Glomerular visceral epithelial cell (primary cell): Measurements from ENCODE around the gene ZSCAN16.
"Not testable (repeated sequence)": the region's sequence is repeated elsewhere in the genome, so short reads cannot be mapped to it uniquely, and the experiment has no call there.

Experiments
- DNase-seq: peaks from one replicate; pipeline ENCODE4 v3.0.0-alpha.2; 2016; ENCODE audit errors: extremely low spot score

Gene ZSCAN16

DNA sequence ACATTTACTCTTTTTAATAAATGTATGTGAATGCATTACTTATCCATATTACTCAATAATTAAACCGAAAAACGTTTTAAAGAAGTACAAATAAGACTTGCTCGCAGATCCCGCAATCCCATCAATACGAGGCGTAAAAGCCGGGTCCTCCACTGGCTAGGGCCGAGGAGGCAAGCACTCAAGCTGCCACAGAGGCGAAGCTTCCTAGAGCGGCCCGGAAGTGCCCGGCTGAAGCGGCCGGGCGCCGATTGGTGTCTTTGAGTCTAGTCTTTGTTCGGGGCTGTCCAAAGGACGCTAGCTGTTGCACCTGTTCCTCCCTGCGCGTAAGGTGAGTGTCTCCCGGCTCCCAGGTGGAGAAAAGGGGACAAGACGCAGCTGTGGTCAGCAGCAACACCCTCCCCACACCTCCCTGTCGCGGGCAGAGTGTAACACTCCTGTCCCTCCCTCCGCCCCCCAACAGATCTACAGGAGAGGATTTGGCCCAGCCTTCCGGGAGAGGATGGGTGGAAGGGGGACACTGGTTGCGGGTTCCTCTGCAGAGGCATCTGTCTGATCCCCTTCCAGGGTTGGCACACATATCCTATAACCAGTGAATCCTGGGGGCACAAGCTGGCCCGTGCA lies at the start of gene ZSCAN16:
Gene ZSCAN16 (plus strand): TSS at position 260 of the 621 bp plus-strand sequence. CDS start 835 bp downstream, outside the sequence.
- DNase-seq = peak; percentile 85

DNA sequence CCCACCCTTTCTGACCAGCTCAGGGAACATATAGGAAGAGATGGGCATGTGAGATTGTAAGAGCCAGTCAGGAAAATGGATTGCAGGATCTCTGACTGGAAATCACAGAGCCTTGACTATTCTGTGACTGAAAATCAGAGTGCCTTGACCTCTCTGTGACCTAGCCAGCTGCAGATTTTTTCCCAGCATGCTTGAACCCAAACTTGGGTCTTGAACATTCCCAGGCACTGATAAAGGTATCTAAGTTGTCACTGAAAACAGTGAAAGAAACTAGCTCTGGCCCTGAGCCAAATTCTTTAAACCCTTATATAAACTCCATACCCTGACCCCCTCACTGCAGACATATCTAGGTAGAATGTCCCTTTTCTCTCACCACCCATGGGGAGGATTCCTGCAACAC lies 46.4 kb upstream of the ZSCAN16 start:
- no peak for DNase-seq

DNA sequence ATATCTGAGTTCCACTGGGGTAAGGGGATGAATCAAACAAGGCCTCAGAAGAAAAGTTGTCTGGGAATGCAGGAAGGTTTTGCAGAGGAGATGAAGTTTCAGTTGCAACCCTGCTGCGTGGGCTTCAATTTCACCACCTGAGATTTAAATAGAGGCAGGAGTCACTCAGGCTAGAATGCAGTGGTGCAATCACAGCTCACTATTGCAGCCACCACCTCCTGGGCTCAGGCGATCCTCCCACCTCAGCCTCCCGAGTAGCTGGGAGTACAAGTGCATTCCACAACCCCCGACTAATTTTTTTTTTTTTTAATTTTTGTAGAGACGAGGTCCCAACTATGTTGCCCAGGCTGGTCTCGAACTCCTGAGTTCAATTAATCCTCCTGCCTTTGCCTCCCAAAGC lies 45.6 kb upstream of the ZSCAN16 start:
- DNase-seq = no peak

DNA sequence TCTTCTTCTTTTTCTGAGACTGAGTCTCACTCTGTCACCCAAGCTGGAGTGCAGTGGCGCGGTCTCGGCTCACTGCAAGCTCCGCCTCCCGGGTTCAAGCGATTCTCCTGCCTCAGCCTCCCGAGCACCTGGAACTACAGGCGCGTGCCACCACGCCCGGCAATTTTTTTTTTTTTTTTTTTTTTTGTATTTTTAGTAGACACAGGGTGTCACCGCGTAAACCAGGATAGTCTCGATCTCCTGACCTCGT lies 44.1 kb upstream of the ZSCAN16 start, which contains the start of gene ZNF165:
Gene ZNF165 (plus strand): TSS at position 188 of the 250 bp plus-strand sequence. CDS start 4,913 bp downstream, outside the sequence.
- DNase-seq = not testable (repeated sequence)

DNA sequence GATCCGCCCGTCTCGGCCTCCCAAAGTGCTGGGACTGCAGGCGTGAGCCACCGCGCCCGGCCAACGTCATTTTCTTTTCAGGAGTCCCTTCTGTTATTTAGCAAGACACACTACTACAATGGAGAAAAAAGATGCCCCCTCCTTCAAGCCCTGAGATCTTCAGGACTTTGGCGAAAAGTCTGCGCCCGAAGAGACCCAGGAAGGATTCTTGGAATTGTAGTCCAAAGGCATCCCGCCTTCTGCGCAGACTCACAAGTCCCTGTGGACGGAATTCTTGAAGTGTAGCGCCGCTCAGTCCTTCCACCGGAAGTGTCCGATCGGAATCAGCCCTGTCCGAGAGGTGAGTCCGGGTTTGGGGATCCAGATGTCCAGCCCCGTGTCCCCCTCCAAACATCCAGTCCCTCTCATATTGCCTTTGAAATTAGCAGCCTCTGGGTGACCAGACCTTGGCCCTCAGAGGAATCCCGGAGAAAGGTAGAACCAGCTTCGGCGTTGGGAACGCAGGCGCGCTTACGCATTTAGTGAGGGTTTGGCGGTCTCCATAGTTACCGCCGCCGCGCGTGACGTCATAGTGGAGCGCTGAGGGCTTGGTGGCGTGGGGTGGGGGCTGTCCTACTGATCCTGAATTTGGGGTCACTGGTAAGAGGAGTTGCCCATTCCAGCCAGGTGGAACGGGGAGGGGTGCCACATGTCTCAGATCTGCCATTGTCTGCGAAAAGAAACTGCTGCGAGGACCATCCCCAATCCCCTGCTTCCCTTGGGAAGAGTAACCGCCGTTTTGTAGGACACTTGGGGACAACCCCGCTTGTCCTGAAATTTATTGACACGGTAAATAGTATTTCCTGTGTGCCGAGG lies 43.6 kb upstream of the ZSCAN16 start:
- DNase-seq = peak; percentile 94

DNA sequence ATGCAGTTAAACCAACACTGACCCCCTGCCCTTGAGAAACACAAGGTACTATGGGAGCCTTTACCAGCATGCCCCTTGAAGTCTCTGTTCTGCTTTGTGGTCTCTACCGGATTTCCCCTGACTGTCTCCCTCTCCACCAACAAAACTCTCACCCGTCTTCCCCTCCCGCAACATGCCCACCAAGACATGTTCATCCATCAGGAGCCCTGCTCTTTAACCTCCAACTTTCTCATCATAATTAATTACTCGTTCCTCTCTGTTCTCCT lies 43.0 kb upstream of the ZSCAN16 start:
- peak; percentile 11 for DNase-seq

DNA sequence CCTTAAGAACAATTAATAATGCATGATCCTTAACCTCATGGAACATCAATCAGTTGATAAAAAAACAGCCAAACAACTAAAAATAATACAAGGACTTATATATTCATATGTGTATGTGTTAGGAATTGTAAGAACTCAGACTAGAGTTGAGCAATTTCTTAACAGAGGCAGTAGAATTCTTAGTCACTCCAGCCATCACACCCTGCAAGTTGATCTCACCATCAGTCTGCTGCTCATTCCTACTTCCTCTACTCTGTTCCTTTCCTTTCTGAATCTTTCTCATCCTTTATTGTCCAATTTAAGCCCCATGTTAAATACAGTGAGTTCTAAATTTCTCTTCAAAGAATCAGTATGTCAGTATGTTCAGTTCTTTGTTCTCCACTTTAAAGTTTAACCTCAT lies 41.5 kb upstream of the ZSCAN16 start:
- DNase-seq = no peak

DNA sequence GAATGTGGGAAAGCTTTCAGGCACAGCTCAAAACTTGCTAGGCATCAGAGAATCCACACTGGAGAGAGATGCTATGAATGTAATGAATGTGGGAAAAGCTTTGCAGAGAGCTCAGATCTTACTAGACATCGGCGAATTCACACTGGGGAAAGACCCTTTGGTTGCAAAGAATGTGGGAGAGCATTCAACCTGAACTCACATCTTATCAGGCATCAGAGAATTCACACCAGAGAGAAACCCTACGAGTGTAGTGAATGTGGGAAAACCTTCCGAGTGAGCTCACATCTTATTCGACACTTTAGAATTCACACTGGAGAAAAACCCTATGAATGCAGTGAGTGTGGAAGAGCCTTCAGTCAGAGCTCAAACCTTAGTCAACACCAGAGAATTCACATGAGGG lies 35.4 kb upstream of the ZSCAN16 start:
- no peak for DNase-seq

DNA sequence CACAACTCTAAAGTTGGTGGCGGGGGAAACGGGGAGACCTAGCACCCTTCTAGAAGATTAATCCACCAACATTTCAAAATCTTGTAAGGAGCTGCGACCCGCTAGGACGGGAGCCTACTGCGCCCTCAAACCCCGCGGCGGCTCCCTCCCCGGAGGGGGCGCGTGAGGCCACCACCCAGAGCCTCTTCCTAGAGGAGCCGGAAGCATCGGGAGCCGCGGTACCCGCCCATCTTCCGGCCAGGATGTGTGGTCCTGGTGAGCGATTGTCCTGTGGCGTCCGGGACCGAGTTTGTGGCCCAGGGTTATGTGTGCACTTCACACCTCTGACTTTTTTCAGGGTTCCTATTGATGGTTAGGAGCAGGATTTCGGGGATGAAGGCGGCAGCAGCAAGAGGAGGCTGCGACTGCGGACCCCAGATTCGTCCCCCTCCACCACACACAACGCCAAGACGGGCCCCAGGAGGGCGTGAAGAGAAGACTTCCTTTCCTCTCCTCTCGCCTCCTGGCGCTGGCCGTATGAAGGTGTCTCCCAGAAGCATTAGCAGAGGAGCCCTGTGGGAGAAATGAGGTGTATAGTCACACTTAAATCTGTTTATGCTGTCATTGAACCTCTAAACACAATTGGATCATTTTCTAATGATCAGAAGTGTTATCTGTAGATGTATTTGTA lies 33.4 kb upstream of the ZSCAN16 start:
- no peak for DNase-seq

DNA sequence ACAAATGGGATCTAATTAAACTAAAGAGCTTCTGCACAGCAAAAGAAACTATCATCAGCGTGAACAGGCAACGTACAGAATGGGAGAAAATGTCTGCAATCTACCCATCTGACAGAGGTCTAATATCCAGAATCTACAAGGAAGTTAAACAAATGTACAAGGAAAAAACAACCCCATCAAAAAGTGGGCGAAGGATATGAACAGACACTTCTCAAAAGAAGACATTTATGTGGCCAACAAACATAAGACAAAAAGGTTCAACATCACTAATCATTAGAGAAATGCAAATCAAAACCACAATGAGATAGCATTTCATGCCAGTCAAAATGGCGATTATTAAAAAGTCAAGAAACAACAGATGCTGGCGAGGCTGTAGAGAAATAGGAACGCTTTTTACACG lies 22.2 kb upstream of the ZSCAN16 start:
- DNase-seq = not testable (repeated sequence)

DNA sequence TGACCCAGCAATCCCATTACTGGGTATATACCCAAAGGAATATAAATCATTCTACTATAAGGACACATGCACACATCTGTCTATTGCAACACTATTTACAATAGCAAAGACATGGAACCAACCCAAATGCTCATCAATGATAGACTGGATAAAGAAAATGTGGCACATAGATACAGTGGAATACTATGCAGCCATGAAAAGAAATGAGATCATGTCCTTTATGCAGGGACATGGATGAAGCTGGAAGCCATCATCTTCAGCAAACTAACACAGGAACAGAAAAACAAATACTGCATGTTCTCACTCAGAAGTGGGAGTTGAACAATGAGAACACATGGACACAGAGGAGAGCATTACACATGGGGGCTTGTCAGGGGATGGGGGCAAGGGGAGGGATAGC lies 21.7 kb upstream of the ZSCAN16 start:
- DNase-seq = not testable (repeated sequence)

DNA sequence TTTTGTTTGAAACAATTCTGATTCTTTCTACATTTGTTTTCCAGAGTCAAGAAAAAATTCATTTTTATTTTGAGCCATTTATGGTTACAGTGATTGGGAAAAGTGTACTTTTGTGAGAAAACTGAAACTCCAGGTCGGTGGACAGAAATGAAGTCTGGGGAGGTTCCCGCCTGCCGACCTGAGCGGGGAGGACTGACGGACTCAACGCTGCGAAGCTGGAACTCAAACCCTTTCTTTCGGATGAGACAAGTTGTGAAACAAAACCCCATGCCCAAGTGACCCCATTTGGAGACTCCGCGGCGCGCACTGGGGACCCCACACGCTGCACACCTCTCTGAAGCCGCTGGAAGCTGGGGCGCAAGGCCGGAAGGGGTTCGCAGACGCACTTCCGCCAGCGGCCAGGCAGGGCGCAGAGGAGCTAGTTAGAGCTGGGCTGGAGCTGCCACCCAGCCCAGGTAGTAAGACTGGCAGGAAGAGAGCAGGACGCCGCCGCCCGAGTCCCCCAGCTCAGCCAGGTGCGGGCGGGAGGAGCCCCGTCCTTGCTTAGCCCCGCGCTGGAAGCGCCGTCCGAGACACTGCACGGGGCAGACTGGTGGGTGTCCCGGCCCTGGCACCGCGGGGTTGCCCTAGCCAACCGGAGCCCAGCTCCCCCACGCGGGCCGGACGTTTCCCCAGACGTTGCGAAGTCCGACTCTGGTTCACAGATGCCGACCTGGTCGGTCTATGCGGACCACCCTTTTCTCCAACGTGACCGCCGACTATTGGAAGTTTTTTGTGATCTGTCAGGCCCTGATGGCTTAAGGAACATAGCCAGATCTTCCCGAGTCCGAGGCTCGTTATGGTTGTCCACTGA lies 19.8 kb upstream of the ZSCAN16 start:
- DNase-seq = peak; percentile 80

DNA sequence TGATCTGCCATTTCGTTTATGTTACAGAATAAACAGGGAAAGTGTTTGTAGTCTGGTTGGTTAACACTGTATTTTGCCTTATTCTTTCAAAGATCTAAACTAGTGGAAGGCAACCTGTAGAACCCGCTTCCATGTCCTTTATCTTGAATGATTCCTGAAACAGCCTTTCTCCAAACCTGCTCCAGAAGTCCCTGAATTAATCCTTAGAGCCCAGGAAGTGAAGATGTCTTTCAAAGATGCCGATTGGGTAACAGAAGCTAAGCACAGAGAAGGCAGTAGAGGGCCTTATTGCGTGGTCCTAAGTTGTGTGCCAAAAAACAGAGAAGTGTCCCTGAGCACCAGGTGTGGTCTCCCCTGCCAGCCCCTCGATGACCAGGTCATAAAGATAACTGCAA lies 19.2 kb upstream of the ZSCAN16 start:
- DNase-seq = peak; percentile 1

DNA sequence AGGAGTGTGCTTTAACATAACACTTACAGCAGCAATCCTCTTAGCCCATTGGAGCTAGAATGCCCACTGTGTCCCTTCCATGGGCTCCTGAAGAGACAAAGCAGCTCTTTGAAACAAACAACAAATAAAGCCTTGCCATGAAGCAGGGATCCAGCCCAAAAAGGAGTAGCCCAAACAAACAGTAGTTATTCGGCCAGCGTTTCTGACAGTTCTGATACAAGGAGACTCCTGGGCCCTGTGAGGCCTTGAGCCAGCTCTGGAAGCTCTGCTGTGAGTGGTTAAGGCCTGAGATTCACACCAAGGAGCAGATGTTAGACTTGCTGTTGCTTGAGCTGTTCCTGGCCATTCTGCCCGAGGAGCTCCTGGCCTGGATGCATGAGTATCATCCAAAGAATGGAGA lies 16.9 kb upstream of the ZSCAN16 start:
- DNase-seq = no peak

DNA sequence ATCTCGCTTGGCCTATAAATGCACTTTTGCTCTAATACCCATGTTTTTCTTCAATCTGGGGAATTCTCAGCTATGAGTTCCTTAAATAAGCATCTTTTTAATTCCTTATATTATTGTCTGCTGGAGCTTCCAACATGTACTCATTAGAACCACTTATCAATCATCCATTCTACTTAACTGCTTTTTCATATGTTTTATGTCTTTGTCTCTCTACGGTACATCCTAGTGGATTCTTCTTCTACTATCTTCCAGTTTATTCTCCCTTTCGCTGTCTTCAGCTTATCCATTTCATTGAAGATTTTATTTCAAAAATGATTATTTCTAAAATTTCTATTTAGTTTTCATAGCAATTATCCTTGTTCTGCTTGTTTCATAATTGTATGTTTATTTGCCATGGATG lies 12.4 kb upstream of the ZSCAN16 start:
- no peak for DNase-seq

DNA sequence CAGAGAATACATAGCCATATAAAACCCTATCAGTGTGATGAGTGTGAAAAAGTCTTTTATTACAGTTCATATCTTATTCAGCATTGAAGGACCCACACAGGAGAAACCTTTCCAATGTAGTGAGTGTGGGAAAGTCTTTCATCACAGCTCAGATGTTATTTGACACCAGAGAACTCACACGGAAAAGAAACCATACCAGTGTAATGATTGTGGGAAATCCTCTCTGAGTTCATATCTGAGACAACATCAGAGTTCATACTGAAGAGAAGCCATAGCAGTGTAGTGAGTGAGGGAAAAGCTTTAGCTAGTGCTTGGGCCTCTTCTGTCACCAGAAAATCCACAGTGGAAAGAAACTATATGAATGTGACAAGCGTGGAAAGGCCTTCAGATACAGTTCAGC lies 8.6 kb upstream of the ZSCAN16 start:
- DNase-seq = no peak

DNA sequence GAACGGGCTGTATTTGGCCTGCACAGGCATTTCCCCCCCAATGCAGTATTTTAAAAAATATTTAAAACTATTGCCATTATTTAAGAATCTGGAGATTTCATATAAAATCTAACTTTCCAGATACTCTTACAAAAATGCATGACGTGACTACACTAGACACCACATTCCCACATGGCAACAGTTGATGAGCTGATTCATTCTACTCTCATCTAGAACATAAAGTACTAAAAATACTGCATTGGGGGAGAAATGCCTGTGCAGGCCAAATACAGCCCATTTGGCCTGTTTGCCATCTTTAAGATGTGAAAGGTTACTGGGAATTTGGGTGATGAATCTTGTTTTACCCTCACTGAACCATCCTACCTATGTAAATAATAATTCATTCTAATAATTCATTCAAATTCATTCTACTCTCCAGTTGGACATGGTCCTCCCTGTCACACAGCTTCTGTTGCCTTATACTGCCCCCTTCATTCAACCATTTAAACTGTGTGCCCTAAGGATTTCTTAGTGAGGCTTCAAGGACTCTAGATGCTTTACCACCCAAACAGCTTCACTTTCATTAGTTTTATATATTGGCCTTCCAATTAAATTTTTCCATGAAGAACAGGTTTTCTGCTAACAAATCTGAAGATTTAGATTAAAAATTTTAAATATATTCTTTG lies 6.9 kb upstream of the ZSCAN16 start:
- DNase-seq = no peak

DNA sequence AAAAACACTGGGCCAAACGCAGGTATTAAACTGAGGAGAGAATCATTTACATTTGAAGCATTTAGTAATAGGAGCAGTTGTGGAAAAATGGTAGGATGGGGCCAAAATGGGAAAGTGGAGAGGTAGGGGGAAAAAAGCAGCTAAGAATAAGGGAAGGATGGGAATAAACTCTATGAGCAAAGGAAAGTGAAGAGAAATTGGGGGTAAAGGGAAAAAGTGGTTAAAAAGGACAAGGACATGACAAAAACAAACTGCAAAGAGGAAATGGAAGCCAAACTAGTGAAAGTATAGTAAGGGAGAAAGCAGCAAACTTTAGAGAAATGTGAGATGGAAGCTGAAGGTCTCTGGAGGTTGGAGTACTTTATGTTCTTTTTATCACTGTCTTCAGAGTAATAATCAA lies 6.2 kb upstream of the ZSCAN16 start:
- DNase-seq = no peak

DNA sequence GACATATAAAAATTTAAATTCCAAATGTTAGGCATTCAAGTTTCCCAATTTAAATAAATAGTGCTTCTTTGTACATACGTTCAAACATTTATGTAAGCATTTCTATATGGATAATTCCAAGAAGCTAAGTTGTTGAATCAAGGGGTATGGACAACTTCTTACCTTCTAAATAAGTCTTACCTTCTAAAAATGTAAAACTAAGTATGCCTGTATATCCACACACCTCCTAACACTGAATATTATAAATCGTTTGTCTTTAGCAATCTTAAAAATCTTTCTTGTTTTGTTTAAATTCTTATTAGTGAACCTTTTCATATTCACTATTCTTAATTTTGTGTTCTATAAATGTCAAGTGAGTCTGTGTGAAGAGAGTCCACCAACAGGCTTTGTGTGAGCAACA lies 2.5 kb upstream of the ZSCAN16 start:
- DNase-seq = no peak

DNA sequence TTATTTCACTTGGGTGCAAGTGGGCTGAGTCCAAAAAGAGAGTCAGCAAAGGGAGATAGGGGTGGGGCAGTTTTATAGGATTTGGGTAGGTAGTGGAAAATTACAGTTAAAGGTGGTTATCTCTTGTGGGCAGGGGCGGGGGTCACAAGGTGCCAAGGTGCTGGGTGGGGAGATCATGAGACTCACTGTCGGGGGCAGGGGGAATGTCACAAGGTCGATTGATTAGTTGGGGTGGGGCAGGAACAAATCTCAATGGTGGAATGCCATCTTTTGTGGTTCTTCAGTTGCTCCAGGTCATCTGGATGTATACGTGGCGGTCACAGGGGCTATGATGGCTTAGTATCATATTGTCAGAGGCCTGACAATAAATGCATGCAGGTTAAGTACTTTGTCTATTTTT lies 2.1 kb upstream of the ZSCAN16 start:
- not testable (repeated sequence) for DNase-seq

DNA sequence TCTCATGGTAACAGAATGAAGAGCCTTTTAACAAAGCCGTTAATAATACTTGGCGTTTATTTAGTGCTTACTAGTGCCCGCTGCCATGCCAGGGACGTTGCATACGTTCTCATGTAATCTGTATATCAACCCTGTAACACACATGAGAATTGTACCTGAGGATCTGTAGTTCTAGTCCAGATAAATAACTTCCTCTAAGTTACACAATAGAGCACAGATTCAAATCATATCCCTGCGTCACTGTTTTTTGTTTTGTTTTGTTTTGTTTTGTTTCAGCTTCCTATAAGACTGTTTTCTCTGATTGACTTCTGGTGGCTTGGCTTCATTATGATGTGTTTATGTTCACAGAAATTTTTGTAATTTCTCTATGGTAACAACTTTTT lies 553 bp downstream of the ZSCAN16 start:
- no peak for DNase-seq

DNA sequence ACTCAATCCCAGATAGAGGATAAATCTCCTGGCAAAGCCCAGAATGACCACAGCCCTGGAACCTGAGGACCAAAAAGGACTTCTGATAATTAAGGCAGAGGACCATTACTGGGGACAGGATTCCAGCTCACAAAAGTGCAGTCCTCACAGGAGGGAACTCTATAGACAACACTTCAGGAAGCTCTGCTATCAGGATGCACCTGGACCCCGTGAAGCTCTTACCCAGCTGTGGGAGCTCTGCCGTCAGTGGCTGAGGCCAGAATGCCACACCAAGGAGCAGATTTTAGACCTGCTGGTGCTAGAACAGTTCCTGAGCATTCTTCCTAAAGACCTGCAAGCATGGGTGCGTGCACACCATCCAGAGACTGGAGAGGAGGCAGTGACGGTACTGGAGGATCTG lies 992 bp downstream of the ZSCAN16 start:
- DNase-seq = no peak
